Astrocyte (in vitro differentiated cells and primary cell): ENCODE results near the gene MRPL12. TPM values are rescaled to one million over a fixed set of nuclear protein-coding genes. Genes with fewer than 3 reads are reported as not detected.

Experiments
- DNase-seq: peaks from one replicate; pipeline ENCODE4 v3.0.0-alpha.2; 2010; ENCODE audit warnings: low read depth
- FAIRE-seq: peaks from 2 replicates; lab custom pipeline; 2011; peaks lifted over from hg19 to GRCh38; lab: Jason Lieb, UNC
- H2AFZ ChIP-seq: 2 replicates; pipeline ENCODE4 v1.6.0; 2012; ENCODE audit warnings: low read depth, low read length, inconsistent platforms
- H3K27ac ChIP-seq: 2 replicates; pipeline ENCODE4 v1.5.1; 2011; ENCODE audit warnings: low read depth, low read length, inconsistent platforms
- H3K27me3 ChIP-seq: 2 replicates; pipeline ENCODE4 v1.6.0; 2011; ENCODE audit warnings: low read length, inconsistent platforms; ENCODE audit not compliant: insufficient read depth
- H3K36me3 ChIP-seq: 2 replicates; pipeline ENCODE4 v1.5.1; 2011; ENCODE audit warnings: low read length, inconsistent platforms; ENCODE audit not compliant: insufficient read depth
- H3K4me1 ChIP-seq: 2 replicates; pipeline ENCODE4 v1.5.1; 2011; ENCODE audit warnings: low read length, inconsistent platforms; ENCODE audit not compliant: insufficient read depth
- H3K4me2 ChIP-seq: 2 replicates; pipeline ENCODE4 v1.6.0; 2012; ENCODE audit warnings: low read length, inconsistent platforms
- H3K4me3 ChIP-seq: 2 replicates; pipeline ENCODE4 v1.5.1; 2011; ENCODE audit warnings: low read depth, mild to moderate bottlenecking, low read length, inconsistent platforms; ENCODE audit not compliant: insufficient read depth
- H3K79me2 ChIP-seq: 2 replicates; pipeline ENCODE4 v1.6.0; 2012; ENCODE audit warnings: mild to moderate bottlenecking, low read length, inconsistent platforms; ENCODE audit not compliant: insufficient read depth
- H3K9ac ChIP-seq: 2 replicates; pipeline ENCODE4 v1.6.0; 2012; ENCODE audit warnings: mild to moderate bottlenecking, low read length, inconsistent platforms
- H3K9me3 ChIP-seq: 2 replicates; pipeline ENCODE4 v1.5.1; 2012; ENCODE audit warnings: low read depth, mild to moderate bottlenecking, low read length, inconsistent platforms; ENCODE audit not compliant: insufficient read depth
- H4K20me1 ChIP-seq: 2 replicates; pipeline ENCODE4 v1.6.0; 2012; ENCODE audit warnings: low read length, inconsistent platforms; ENCODE audit not compliant: insufficient read depth
- H3K27ac Mint-ChIP-seq: one replicate; pipeline ENCODE4 v1.8.0; 2021; ENCODE audit warnings: mild to moderate bottlenecking, mixed read lengths; ENCODE audit not compliant: unreplicated experiment
- H3K27me3 Mint-ChIP-seq: one replicate; pipeline ENCODE4 v1.8.0; 2021; ENCODE audit warnings: low read depth, mixed read lengths; ENCODE audit not compliant: unreplicated experiment
- H3K36me3 Mint-ChIP-seq: one replicate; pipeline ENCODE4 v1.8.0; 2021; ENCODE audit warnings: low read depth, mixed read lengths; ENCODE audit not compliant: unreplicated experiment
- H3K4me1 Mint-ChIP-seq: one replicate; pipeline ENCODE4 v1.8.0; 2021; ENCODE audit warnings: low read depth, mixed read lengths; ENCODE audit not compliant: unreplicated experiment
- H3K4me3 Mint-ChIP-seq: one replicate; pipeline ENCODE4 v1.8.0; 2021; ENCODE audit warnings: mild to moderate bottlenecking, moderate library complexity, mixed read lengths; ENCODE audit not compliant: unreplicated experiment
- H3K9me3 Mint-ChIP-seq: one replicate; pipeline ENCODE4 v1.8.0; 2021; ENCODE audit warnings: mild to moderate bottlenecking, mixed read lengths; ENCODE audit not compliant: unreplicated experiment
- CTCF ChIP-seq: IDR thresholded peaks from 2 replicates; pipeline ENCODE4 v1.5.1; 2011; ENCODE audit warnings: low read depth, mild to moderate bottlenecking, inconsistent platforms, low read length, moderate library complexity; ENCODE audit not compliant: insufficient read depth
- EZH2 ChIP-seq: IDR thresholded peaks from 2 replicates; pipeline ENCODE4 v1.6.1; 2012; ENCODE audit warnings: mild to moderate bottlenecking, low read length, inconsistent platforms; ENCODE audit not compliant: insufficient read depth
- total RNA-seq: library from RNA; stranded (reverse); gene quantifications from 2 replicates; pipeline ENCODE4 v1.2.1, GENCODE V29; 2021

Gene MRPL12
- total RNA-seq, 1 donor from 2014 or later: 69.9 TPM

- Histone ChIP-seq H4K20me1 (peaks cover 12% of the 10 kb centered on the region), H3K9ac (peak overlapping the region; percentile 93), H3K27me3 (no peaks in the 10 kb centered on the region), H3K36me3 (peaks cover 4% of the 10 kb centered on the region), H3K9me3 (no peaks in the 10 kb centered on the region), H2AFZ (peak overlapping the region; percentile 61), H3K4me3 (peak overlapping the region; percentile 84), H3K79me2 (peaks cover 52% of the 10 kb centered on the region), H3K27ac (peak overlapping the region; percentile 77), H3K4me1 (peaks cover 17% of the 10 kb centered on the region), H3K4me2 (peak overlapping the region; percentile 97)
- Mint-ChIP-seq H3K9me3 (no peaks in the 10 kb centered on the region), H3K27ac (peak overlapping the region; percentile 96), H3K36me3 (peaks cover 3% of the 10 kb centered on the region), H3K4me1 (peaks cover 18% of the 10 kb centered on the region), H3K27me3 (no peaks in the 10 kb centered on the region), H3K4me3 (peak overlapping the region; percentile 93)
- TF ChIP-seq EZH2 (no peak), CTCF (no peak)
- no peak for FAIRE-seq
- no peak for DNase-seq
Observed at GRCh38 chr17:81665205-81666091, 37.7 kb upstream of the MRPL12 start.

DNA sequence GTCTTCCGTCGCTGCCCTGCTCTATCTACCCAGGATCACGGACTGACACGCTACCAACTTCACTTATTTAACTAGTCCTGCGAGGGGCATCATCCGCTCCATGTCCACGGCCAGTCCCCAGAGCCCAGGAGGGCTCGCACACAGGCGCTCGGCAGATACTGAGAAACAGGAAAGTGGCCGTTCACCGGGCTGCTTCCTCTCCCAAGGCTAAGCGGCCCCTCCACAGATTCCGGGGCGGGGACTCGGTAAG lies 37.1 kb upstream of the MRPL12 start:
- Mint-ChIP-seq H3K36me3 (peaks cover 3% of the 10 kb centered on the region), H3K27ac (peak overlapping the region; percentile 96), H3K9me3 (no peaks in the 10 kb centered on the region), H3K4me1 (peaks cover 18% of the 10 kb centered on the region), H3K27me3 (no peaks in the 10 kb centered on the region), H3K4me3 (peak overlapping the region; percentile 93)
- Histone ChIP-seq H3K4me3 (peak overlapping the region; percentile 84), H3K9me3 (no peaks in the 10 kb centered on the region), H2AFZ (peak overlapping the region; percentile 61), H3K4me2 (peak overlapping the region; percentile 97), H3K36me3 (peaks cover 4% of the 10 kb centered on the region), H3K4me1 (peaks cover 17% of the 10 kb centered on the region), H3K9ac (peak overlapping the region; percentile 93), H4K20me1 (peaks cover 14% of the 10 kb centered on the region), H3K79me2 (peaks cover 53% of the 10 kb centered on the region), H3K27ac (peak overlapping the region; percentile 77), H3K27me3 (no peaks in the 10 kb centered on the region)
- DNase-seq (no peak), FAIRE-seq (no peak)
- TF ChIP-seq CTCF (no peak), EZH2 (no peak)
